Esophagus squamous epithelium (tissue), 4 donors: ENCODE results near the gene RPL19.

Experiments used
- POLR2A ChIP-seq, 4 donors: fragments of 450-650 bp; IDR thresholded peaks; one replicate each; pipeline ENCODE4 v1.6.1; 2017; ENCODE audit warnings: antibody characterized with exemption in 4 of 4, mild to moderate bottlenecking in 4 of 4, moderate library complexity in 3 of 4
- TF ChIP-seq, protein P1 (sequence below), 6 experiments: fragments of 450-650 bp in 4 of 6; fragments of 200-600 bp in 2 of 6; sonication (generic) in 2 of 6; IDR thresholded peaks; one replicate each; pipeline ENCODE4 v1.5.1; 2016 to 2019; ENCODE audit warnings: antibody characterized with exemption in 6 of 6, mild to moderate bottlenecking in 4 of 6, moderate library complexity in 4 of 6

DNA sequence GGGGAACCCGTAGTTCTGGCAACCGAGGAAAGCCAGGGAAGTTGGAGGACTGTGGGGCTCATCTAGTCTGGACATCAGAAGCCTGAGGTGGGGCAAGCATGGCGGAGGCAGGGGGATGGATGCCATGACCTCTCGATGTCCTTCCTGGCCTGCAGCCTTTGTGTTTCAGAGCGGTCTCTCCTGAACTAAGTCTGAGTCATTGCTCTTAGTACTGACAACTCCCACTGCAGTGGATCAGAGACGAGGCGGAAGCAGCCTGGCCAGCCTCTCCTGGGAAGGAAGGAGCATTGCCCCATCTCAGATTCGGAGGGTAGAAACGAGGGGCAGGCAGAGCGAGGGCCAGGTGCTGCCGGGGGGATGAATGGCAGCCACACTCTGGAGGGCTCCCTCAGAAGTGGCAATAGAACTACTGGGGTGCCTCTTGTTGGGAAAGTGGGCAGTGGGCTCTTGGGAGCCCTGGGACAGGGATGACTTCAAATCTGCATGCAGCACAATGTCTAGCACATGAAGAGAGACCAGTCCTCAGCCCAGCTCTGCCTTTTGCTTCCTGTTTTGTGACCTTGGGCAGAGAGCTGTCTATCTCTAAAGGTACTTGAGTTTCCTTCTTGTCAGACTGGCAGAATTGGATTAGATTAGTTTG is 29.3 kb downstream of the RPL19 start:
- TF ChIP-seq, protein P1, sequence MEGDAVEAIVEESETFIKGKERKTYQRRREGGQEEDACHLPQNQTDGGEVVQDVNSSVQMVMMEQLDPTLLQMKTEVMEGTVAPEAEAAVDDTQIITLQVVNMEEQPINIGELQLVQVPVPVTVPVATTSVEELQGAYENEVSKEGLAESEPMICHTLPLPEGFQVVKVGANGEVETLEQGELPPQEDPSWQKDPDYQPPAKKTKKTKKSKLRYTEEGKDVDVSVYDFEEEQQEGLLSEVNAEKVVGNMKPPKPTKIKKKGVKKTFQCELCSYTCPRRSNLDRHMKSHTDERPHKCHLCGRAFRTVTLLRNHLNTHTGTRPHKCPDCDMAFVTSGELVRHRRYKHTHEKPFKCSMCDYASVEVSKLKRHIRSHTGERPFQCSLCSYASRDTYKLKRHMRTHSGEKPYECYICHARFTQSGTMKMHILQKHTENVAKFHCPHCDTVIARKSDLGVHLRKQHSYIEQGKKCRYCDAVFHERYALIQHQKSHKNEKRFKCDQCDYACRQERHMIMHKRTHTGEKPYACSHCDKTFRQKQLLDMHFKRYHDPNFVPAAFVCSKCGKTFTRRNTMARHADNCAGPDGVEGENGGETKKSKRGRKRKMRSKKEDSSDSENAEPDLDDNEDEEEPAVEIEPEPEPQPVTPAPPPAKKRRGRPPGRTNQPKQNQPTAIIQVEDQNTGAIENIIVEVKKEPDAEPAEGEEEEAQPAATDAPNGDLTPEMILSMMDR (IDR thresholded peaks at IDR 0.05): no peak
- no peak for TF ChIP-seq POLR2A (IDR thresholded peaks at IDR 0.05)
